H1 (cell line): ENCODE measurements around the gene WDR26. TPM values are rescaled to one million over a fixed set of nuclear protein-coding genes. Genes with fewer than 3 reads are reported as not detected.
"Not testable (repeated sequence)": the region's sequence is repeated elsewhere in the genome, so short reads cannot be mapped to it uniquely, and the experiment has no call there.

Experiments used
- CTCF ChIA-PET: fragments of 300-600 bp; sonication (Branson Sonifier 250); formaldehyde crosslinking; loops from one replicate; lab custom pipeline; 2021; ENCODE audit not compliant: partially characterized antibody; lab: Charles Lee
- POLR2A ChIA-PET: fragments of 300-600 bp; sonication (Branson Sonifier 250); formaldehyde crosslinking; loops from one replicate; lab custom pipeline; 2021; ENCODE audit warnings: inconsistent platforms; ENCODE audit not compliant: partially characterized antibody; lab: Charles Lee
- DNase-seq, 2 experiments: peaks; one replicate each; pipeline versions ENCODE4 v3.0.0 to v3.0.0-alpha.2; 2010 to 2022; ENCODE audit warnings: low spot score in 2 of 2, low read depth in 1 of 2, mixed read lengths in 1 of 2
- FAIRE-seq: peaks from 2 replicates; lab custom pipeline; 2011; peaks lifted over from hg19 to GRCh38; lab: Jason Lieb, UNC
- H2AFZ ChIP-seq: 2 replicates; pipeline ENCODE4 v1.8.1; 2012; ENCODE audit warnings: low read length, inconsistent platforms
- H2AK5ac ChIP-seq: 2 replicates; pipeline ENCODE4 v1.6.1; 2013; ENCODE audit warnings: low read depth, low read length
- H2BK120ac ChIP-seq: replicated peaks from 2 replicates; pipeline ENCODE3; 2013; ENCODE audit warnings: low read depth, low read length, inconsistent platforms
- H2BK12ac ChIP-seq: 2 replicates; pipeline ENCODE4 v1.6.1; 2013; ENCODE audit warnings: low read depth, low read length
- H2BK15ac ChIP-seq: 2 replicates; pipeline ENCODE4 v1.6.1; 2013; ENCODE audit warnings: low read length
- H2BK20ac ChIP-seq: 2 replicates; pipeline ENCODE4 v1.6.1; 2013; ENCODE audit warnings: low read length
- H2BK5ac ChIP-seq: 2 replicates; pipeline ENCODE4 v1.6.1; 2013; ENCODE audit warnings: low read depth, low read length
- H3K14ac ChIP-seq: 2 replicates; pipeline ENCODE4 v1.6.1; 2013; ENCODE audit warnings: inconsistent platforms; ENCODE audit not compliant: insufficient read length
- H3K18ac ChIP-seq: 2 replicates; pipeline ENCODE4 v1.6.1; 2013; ENCODE audit warnings: low read length; ENCODE audit errors: extremely low read depth
- H3K23ac ChIP-seq: 2 replicates; pipeline ENCODE4 v1.6.1; 2013; ENCODE audit warnings: inconsistent platforms; ENCODE audit not compliant: insufficient read length
- H3K23me2 ChIP-seq: 2 replicates; pipeline ENCODE4 v1.6.1; 2013; ENCODE audit warnings: low read depth, low read length
- H3K27ac ChIP-seq: 2 replicates; pipeline ENCODE4 v1.6.1; 2011; ENCODE audit warnings: low read depth, low read length, inconsistent platforms
- H3K27me3 ChIP-seq, 4 experiments: replicated peaks in 1 of 4; 1 replicate in 1 of 4; 2 replicates in 3 of 4; pipeline versions ENCODE4 v1.6.1 to v1.8.1; 2011 to 2013; ENCODE audit warnings: low read length in 3 of 4, mild to moderate bottlenecking in 3 of 4, inconsistent platforms in 2 of 4, mixed read lengths in 2 of 4, moderate library complexity in 1 of 4; ENCODE audit not compliant: control insufficient read depth in 3 of 4, insufficient read depth in 3 of 4; ENCODE audit errors: extremely low read depth in 1 of 4
- H3K36me3 ChIP-seq, 4 experiments: 2 replicates each; pipeline versions ENCODE4 v1.6.1 to v1.8.1; 2011 to 2013; ENCODE audit warnings: mild to moderate bottlenecking in 4 of 4, low read length in 3 of 4, moderate library complexity in 2 of 4, control low read depth in 1 of 4, inconsistent platforms in 1 of 4; ENCODE audit not compliant: insufficient read depth in 4 of 4, control insufficient read depth in 2 of 4
- H3K4ac ChIP-seq: replicated peaks from 2 replicates; pipeline ENCODE3; 2013; ENCODE audit warnings: low read length, low read depth, mixed read lengths, inconsistent platforms; ENCODE audit not compliant: insufficient read length
- H3K4me1 ChIP-seq, 4 experiments: replicated peaks in 1 of 4; 1 replicate in 1 of 4; 2 replicates in 3 of 4; pipeline versions ENCODE4 v1.6.1 to v1.8.1; 2011 to 2013; ENCODE audit warnings: low read length in 3 of 4, inconsistent platforms in 2 of 4, mixed read lengths in 1 of 4; ENCODE audit not compliant: insufficient read depth in 4 of 4, control insufficient read depth in 3 of 4
- H3K4me2 ChIP-seq, 2 experiments: 2 replicates each; pipeline versions ENCODE4 v1.6.1 to v1.8.1; 2011 to 2013; ENCODE audit warnings: low read depth in 2 of 2, low read length in 2 of 2, control low read depth in 1 of 2, inconsistent platforms in 1 of 2, mild to moderate bottlenecking in 1 of 2; ENCODE audit not compliant: insufficient read depth in 1 of 2
- H3K4me3 ChIP-seq, 4 experiments: fragments of 200-600, 300-600 bp in 1 of 4; sonication (generic), shearing (Covaris generic), sonication (Bioruptor Twin) in 1 of 4; 2 replicates each; pipeline versions ENCODE4 v1.5.1 to v1.8.1; 2011 to 2016; ENCODE audit warnings: low read length in 4 of 4, low read depth in 3 of 4, control low read depth in 2 of 4, inconsistent platforms in 2 of 4, mild to moderate bottlenecking in 2 of 4, mixed read lengths in 1 of 4, moderate library complexity in 1 of 4; ENCODE audit not compliant: insufficient read depth in 2 of 4; ENCODE audit errors: extremely low read depth in 1 of 4
- H3K56ac ChIP-seq: replicated peaks from 2 replicates; pipeline ENCODE3; 2013; ENCODE audit warnings: low read depth, mild to moderate bottlenecking, mixed read lengths, low read length, inconsistent platforms; ENCODE audit not compliant: insufficient read length
- H3K79me1 ChIP-seq: 2 replicates; pipeline ENCODE4 v1.6.1; 2013; ENCODE audit warnings: low read depth, low read length, control low read depth
- H3K79me2 ChIP-seq, 2 experiments: 2 replicates each; pipeline versions ENCODE4 v1.6.1 to v1.8.1; 2012 to 2013; ENCODE audit warnings: low read length in 2 of 2, mild to moderate bottlenecking in 2 of 2, inconsistent platforms in 1 of 2; ENCODE audit not compliant: insufficient read depth in 2 of 2, control insufficient read depth in 1 of 2
- H3K9ac ChIP-seq, 4 experiments: replicated peaks in 1 of 4; 1 replicate in 1 of 4; 2 replicates in 3 of 4; pipeline versions ENCODE4 v1.6.1 to v1.8.1; 2011 to 2013; ENCODE audit warnings: low read depth in 3 of 4, low read length in 3 of 4, control low read depth in 2 of 4, mild to moderate bottlenecking in 2 of 4, moderate library complexity in 2 of 4, inconsistent platforms in 1 of 4; ENCODE audit errors: extremely low read depth in 1 of 4
- H3K9me3 ChIP-seq, 2 experiments: 2 replicates each; pipeline versions ENCODE4 v1.6.1 to v1.8.1; 2012 to 2013; ENCODE audit warnings: mild to moderate bottlenecking in 2 of 2, moderate library complexity in 2 of 2, control low read depth in 1 of 2, inconsistent platforms in 1 of 2, low read depth in 1 of 2, low read length in 1 of 2, mixed read lengths in 1 of 2; ENCODE audit not compliant: insufficient read depth in 2 of 2
- H4K20me1 ChIP-seq, 2 experiments: replicated peaks in 1 of 2; 2 replicates each; pipeline versions ENCODE3 to v1.8.1; 2011 to 2013; ENCODE audit warnings: inconsistent platforms in 2 of 2, low read length in 2 of 2, mild to moderate bottlenecking in 1 of 2; ENCODE audit not compliant: insufficient read depth in 2 of 2, control insufficient read depth in 1 of 2
- H4K5ac ChIP-seq: 2 replicates; pipeline ENCODE4 v1.6.1; 2013; ENCODE audit warnings: low read length, low read depth, mixed read lengths, inconsistent platforms; ENCODE audit not compliant: insufficient read length
- H4K8ac ChIP-seq: 2 replicates; pipeline ENCODE4 v1.8.0; 2013; ENCODE audit warnings: mild to moderate bottlenecking, moderate library complexity, low read length, inconsistent platforms; ENCODE audit not compliant: insufficient read depth; ENCODE audit errors: extremely low read depth
- H4K91ac ChIP-seq: replicated peaks from 2 replicates; pipeline ENCODE3; 2013; ENCODE audit warnings: low read length, mixed read lengths, inconsistent platforms; ENCODE audit not compliant: insufficient read length
- ASH2L ChIP-seq: fragments of 200-600, 300-600 bp; sonication (generic); IDR thresholded peaks from one replicate; pipeline ENCODE4 v1.7.1; 2017; ENCODE audit warnings: low read length
- TBP ChIP-seq: IDR thresholded peaks from 2 replicates; pipeline ENCODE4 v1.6.1; 2011; ENCODE audit warnings: low read depth, low read length, improper control_type of control experiment
- WGBS, 2 experiments: shearing (Covaris generic) in 1 of 2; methylation state at CpG; one replicate each; pipeline versions ENCODE4 v1.1.6 to v1.1.7; 2013 to 2015; ENCODE audit warnings: low lambda C conversion rate in 2 of 2, mixed read lengths in 2 of 2, inconsistent platforms in 1 of 2, low coverage in 1 of 2, missing lambda C conversion rate in 1 of 2; ENCODE audit not compliant: insufficient replicate concordance in 2 of 2, insufficient coverage in 1 of 2, insufficient read length in 1 of 2; ENCODE audit errors: extremely low coverage in 1 of 2, missing lambda C conversion rate in 1 of 2; 5-methylcytosine and 5-hydroxymethylcytosine counted together
- polyA plus RNA-seq, 7 experiments: library from polyadenylated mRNA; depleted of rRNA in 3 of 7; stranded (reverse) in 5 of 7; unstranded in 2 of 7; fragments of >200 nt in 5 of 7; fragments of 200-250 nt in 2 of 7; gene quantifications; 1 replicate in 5 of 7; 2 replicates in 1 of 7; 4 replicates in 1 of 7; pipeline versions ENCODE4 v1.2.1 to v1.2.3, GENCODE V29; 2011 to 2013; ENCODE audit warnings: missing spikeins in 2 of 7, mixed read lengths in 2 of 7
- total RNA-seq: library from RNA; stranded (reverse); fragmentation: NEBNext Ultra II Directional; extraction: Animal tissue kit (Norgen Biotek cat#: 25700); gene quantifications from 2 replicates; pipeline ENCODE4 v1.2.1, GENCODE V29; 2021

The WDR26 gene
- total and polyA plus RNA-seq, 2 of the 8 experiments (the other 6 are each of a cell fraction or from before 2014, with no cell fraction given), result 18.0 to 72.5 TPM

DNA sequence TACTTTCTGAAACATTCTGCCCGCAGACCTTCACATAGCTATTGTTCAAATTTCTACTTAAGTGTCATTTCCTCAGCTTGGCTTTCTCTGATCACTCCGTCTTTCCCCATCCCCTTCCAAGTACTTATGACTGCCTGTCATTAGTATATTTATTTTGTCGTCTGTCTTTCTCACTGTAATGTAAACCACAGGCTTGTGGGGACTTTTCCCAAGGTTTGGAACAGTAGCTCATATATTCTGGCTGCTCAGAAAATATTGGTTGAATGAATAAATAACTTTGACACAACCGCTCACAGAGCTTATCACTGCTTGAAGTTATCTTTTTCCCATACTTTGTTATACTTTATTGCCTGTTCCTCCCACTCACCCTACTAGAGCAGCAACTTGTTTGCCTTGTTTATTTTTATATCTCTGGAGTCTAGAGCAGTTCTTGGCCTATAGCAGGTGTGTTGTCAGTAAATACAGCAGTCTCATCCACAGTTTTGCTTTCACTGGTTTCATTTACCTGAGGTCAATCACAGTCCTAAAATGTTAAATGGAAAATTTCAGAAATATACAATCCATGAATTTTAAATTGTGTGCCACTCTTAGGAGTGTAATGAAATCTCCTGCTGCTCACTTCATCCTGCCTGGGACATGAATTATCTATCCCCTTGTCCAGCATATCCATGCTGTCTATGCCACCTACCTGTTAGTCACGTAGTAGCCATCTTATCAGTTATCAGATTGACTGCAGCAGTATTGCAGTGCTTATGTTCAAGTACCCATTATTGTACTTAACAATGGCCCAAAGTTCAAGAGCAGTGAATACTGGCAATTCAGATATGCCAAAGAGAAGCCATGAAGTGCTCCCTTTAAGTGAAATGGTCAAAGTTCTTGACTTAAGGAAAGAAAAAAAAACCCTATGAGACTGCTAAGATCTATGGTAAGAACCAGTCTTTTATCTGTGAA, 80.3 kb downstream of the WDR26 start (continued):
- TF ChIP-seq ASH2L, result no peak
- TF ChIP-seq TBP, result no peak

DNA sequence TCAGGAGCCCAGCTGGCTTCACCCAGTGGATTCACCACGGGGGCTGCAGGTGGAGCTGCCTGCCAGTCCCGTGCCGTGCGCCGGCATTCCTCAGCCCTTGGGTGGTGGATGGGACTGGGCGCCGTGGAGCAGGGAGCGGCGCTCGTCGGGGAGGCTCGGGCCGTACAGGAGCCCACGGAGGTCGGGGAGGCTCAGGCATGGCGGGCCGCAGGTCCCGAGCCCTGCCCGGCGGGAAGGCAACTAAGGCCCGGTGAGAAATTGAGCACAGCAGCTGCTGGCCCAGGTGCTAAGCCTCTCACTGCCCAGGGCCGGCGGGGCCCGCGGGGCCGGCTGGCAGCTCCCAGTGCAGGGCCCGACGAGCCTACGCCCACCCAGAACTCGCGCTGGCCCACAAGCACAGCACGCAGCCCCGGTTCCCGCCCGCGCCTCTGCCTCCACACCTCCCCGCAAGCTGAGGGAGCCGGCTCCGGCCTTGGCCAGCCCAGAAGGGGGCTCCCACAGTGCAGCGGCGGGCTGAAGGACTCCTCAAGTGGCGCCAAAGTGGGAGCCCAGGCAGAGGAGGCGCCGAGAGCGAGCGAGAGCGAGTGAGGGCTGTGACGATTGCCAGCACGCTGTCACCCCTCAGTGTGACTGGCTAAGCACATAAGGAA, 82.0 kb downstream of the WDR26 start:
- H2AFZ ChIP-seq, H3K23me2 ChIP-seq, H3K14ac ChIP-seq, H2BK12ac ChIP-seq, H3K79me1 ChIP-seq, H2BK20ac ChIP-seq, H3K4me2 ChIP-seq, FAIRE-seq, DNase-seq, H3K79me2 ChIP-seq, H2BK15ac ChIP-seq, H3K4me3 ChIP-seq, H4K91ac ChIP-seq, H3K4ac ChIP-seq, H2BK120ac ChIP-seq, H2AK5ac ChIP-seq, H3K4me1 ChIP-seq, H3K56ac ChIP-seq, H4K5ac ChIP-seq, H2BK5ac ChIP-seq, H4K8ac ChIP-seq, H3K9ac ChIP-seq, H3K27ac ChIP-seq, H4K20me1 ChIP-seq, H3K36me3 ChIP-seq, H3K23ac ChIP-seq, H3K18ac ChIP-seq, H3K27me3 ChIP-seq: not testable (repeated sequence)
- H3K9me3 ChIP-seq, result peaks cover 0 to 20% of the 10 kb centered on the region in 2 experiments; a peak in 1 of 4 replicates
- WGBS, 2 experiments, result 94% methylated on average over 41 of the region's 49 CpGs; no CpG with 5 or more reads in 1 of the 2 experiments
- ChIA-PET CTCF (interaction anchor here (0.7 to 1.1 kb wide), 2 partner anchors 105 to 246 kb away, joined by 4 read pairs; no protein-coding TSS in a partner anchor), POLR2A (interaction anchor here (0.8 kb wide), 1 partner anchor 12 kb away, joined by 4 read pairs; no protein-coding TSS in a partner anchor)
